Muscle layer of duodenum (tissue), 2 donors: ENCODE data around the gene ARAP1.

Experiments
- H3K27ac ChIP-seq: one replicate; pipeline ENCODE4 v1.7.0; 2013; ENCODE audit warnings: mild to moderate bottlenecking, low read length
- H3K27me3 ChIP-seq: one replicate; pipeline ENCODE4 v1.7.0; 2013; ENCODE audit warnings: low read depth, mild to moderate bottlenecking, control low read depth, low read length
- H3K36me3 ChIP-seq, 2 donors: one replicate each; pipeline ENCODE4 v1.7.0; 2013; ENCODE audit warnings: low read length in 2 of 2, control low read depth in 1 of 2, mild to moderate bottlenecking in 1 of 2; ENCODE audit not compliant: insufficient read depth in 2 of 2, control insufficient read depth in 1 of 2
- H3K4me1 ChIP-seq, 2 donors: one replicate each; pipeline ENCODE4 v1.7.0; 2013; ENCODE audit warnings: low read length in 2 of 2, mild to moderate bottlenecking in 2 of 2, control low read depth in 1 of 2, moderate library complexity in 1 of 2; ENCODE audit not compliant: insufficient read depth in 2 of 2, control insufficient read depth in 1 of 2
- H3K4me3 ChIP-seq, 2 donors: one replicate each; pipeline ENCODE4 v1.7.0; 2013; ENCODE audit warnings: low read length in 2 of 2, low read depth in 1 of 2, mild to moderate bottlenecking in 1 of 2
- H3K9me3 ChIP-seq, 2 donors: one replicate each; pipeline ENCODE4 v1.7.0; 2013; ENCODE audit warnings: low read length in 2 of 2, control low read depth in 1 of 2, mild to moderate bottlenecking in 1 of 2; ENCODE audit not compliant: control insufficient read depth in 1 of 2
- donor health status: healthy.

Gene ARAP1

DNA sequence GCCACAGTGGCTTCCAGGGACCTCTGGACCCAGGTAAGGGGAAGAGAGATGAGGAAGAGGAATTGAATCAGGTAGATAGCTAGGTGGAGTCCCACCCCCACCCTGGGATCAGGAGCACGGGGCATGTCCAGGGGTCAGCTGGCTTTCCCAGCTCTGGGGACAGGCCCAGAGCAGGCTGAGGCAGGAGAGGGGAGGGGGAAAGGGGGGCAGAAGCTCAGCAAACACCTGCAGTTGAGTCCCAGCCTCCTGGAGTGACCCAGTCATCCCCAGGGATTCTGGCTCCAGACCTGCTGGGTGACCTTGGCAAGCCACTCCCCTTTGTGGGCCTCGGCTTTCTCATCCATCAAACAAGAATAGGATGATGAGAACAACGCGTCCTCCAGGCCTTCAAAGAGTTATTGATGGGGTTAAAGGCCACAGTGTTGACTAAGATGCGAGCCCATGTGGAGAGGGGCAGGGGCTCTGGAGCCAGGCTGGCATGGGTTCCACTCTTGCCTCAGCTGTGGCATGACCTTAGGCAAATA, 25.6 kb upstream of the ARAP1 start:
- Histone ChIP-seq H3K4me1 (peaks cover 6 to 40% of the 10 kb centered on the region in 2 donors), H3K9me3 (no peaks in the 10 kb centered on the region), H3K27me3 (no peaks in the 10 kb centered on the region), H3K27ac (no peak overlapping the region), H3K36me3 (no peaks in the 10 kb centered on the region), H3K4me3 (no peak overlapping the region)

DNA sequence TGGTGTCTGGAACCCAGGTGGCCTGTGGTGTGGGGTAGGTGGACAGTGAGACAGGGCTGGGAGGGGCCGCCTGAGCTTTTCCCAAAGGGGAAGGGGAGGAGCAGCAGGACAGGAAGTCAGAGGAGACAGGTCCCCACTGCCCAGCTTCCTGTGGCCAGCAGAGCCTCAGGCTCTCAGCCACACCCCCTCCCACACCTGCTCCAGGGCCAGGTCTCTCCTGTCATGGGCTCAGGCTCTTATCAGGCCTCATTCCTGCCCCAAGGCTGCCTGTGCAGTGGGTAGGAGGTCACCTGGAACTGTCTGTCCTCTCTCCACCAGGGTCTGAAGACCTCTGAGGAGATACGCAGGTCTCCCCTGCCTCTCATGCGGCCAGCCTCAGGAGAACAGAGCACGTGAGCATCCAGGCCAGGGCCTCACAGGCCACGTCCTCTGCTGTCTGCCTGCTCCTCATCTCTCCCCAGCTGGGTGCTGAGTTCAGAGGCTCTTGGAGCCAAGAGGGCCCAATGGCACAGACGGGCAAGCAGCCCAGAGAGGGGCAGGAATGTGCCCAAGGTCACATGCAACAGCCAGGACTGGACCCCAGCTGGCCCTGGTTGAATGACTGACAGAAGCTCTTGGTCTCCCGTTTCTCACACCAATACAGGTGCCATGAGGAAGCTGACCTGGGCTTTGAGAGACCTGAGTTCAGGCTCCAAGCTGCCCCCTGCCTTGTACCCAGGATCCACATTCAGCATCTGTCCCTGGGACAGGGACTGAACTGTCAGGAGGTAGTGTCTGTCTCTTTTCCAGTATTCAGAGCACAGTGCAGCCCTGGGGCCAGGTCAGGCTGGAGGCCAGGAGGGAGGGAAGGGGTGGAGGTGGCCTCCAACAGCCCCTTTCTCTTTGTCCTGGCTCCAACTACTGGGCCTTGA, 24.9 kb upstream of the ARAP1 start:
- Histone ChIP-seq H3K27me3 (no peaks in the 10 kb centered on the region), H3K36me3 (no peaks in the 10 kb centered on the region), H3K9me3 (no peaks in the 10 kb centered on the region), H3K4me1 (peaks cover 7 to 46% of the 10 kb centered on the region in 2 donors), H3K27ac (no peak overlapping the region), H3K4me3 (no peak overlapping the region)

DNA sequence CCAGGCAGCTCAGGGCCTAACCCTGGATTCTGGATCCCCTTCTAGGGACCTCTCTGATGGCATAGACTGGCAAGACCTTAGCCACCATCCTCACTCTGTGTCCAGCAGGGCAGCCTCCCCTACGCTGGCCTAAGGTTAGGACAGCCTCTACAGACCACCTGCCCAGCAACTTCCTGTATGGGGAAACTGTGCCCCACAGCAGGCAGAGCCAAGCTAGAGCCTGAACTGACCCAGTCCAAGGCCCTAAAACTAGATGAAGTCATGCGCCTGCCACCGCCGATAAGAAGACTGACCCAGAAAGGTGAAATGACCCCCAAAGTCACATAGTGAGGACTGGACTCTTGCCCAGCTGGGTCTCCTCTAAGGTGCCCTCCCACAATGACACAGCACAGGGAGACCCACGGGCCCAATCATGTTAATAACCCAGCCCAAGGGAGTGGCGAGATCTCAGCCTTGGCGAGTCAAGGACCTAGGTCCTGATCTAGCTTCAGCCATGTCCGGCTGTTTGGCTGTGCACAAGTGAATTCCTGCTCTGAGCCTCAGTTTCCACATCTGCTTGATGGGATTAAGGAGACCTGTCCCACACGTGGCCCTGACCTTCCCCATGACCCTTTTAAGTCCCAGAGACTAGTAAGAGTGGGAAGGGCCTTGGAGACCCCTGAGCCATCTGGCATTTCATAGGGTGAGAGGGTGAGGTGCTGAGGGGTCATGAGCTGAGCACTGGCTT, 24.1 kb upstream of the ARAP1 start:
- no peaks in the 10 kb centered on the region for H3K27me3 ChIP-seq
- peaks cover 7 to 50% of the 10 kb centered on the region in 2 donors for H3K4me1 ChIP-seq
- H3K9me3 ChIP-seq = no peaks in the 10 kb centered on the region
- H3K4me3 ChIP-seq = no peak overlapping the region
- no peaks in the 10 kb centered on the region for H3K36me3 ChIP-seq
- no peak overlapping the region for H3K27ac ChIP-seq

DNA sequence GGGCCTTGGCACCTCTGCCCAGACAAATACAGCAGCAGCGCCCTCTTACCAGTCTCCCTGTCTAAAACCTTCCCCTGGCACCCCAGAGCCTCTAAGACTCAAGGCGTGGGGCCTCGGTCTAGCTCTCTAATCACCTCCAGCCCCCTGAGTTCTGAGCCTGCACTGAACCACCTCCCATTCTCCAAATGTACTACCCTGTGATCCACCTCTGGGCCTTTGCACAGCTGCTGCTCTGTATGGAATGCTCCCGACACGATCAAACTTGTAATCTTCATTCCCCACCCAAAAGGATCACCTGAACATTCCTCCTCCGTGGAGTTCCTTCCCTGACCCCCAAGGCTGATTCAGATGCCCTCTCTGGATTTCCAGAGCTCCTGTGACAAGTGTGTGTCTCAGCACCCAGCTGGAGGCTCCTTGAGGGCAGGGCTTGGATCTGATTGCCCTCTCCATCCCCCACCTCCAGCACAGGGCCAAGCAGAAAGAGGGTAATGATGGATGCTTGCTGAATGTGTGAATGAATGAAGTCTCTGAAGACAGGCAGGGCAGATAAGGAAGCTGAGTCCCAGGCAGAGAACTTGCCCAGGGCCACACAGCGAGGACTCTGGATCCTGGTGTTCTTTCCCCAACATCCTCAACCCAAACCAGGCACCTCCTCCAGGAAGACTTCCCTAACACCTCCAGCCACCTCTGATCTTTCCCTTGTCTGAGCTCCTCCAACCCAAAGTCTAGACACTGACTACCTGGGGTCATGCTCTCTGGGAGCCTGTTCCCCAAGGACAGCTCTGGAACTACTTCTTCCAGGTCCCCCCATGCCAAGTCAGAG, 23.3 kb upstream of the ARAP1 start:
- no peak overlapping the region for H3K4me3 ChIP-seq
- H3K4me1 ChIP-seq = peaks cover 7 to 45% of the 10 kb centered on the region in 2 donors
- no peaks in the 10 kb centered on the region for H3K27me3 ChIP-seq
- H3K36me3 ChIP-seq = no peaks in the 10 kb centered on the region
- H3K9me3 ChIP-seq = no peaks in the 10 kb centered on the region
- H3K27ac ChIP-seq = no peak overlapping the region

DNA sequence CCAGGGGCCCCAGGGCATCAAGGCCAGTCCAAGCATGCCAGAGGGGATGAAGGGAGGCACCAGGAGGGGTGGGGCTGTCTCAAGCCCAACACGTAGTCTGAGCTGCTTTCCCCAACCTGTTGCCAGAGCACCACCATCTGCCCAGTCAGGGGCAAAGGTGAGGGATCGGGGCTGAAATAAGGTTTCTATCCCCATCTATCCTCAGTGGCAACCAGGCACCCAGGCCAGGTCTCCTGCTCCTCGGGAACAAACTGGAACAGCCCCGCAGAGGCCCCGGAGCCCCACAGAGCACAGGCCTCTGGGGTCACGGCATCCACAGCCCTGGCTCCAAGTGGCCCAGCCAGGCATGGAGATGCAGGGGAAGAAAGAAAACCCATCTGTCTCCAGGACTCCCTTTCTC, 22.3 kb upstream of the ARAP1 start:
- no peaks in the 10 kb centered on the region for H3K36me3 ChIP-seq
- peaks cover 7 to 41% of the 10 kb centered on the region in 2 donors for H3K4me1 ChIP-seq
- no peak overlapping the region for H3K4me3 ChIP-seq
- no peaks in the 10 kb centered on the region for H3K9me3 ChIP-seq
- H3K27me3 ChIP-seq = no peaks in the 10 kb centered on the region
- no peak overlapping the region for H3K27ac ChIP-seq

DNA sequence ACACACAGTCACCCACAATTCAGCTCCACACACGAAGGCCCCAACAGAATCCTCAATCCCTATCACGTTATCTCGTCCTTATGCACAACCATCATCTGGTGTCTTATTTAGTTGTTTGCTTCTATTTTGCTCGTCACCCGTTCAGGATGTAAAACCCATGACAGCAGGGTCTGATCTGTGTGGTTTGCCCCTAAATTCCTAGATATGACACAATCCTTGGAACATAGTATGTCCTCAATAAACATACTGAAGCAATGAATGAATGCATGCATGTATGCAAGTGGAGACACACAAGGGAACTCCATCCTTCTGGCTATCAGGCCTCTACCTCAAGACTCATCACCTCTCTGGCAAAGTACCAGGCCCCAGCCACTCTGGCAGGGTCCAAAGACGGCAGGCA, 21.5 kb upstream of the ARAP1 start:
- no peaks in the 10 kb centered on the region for H3K36me3 ChIP-seq
- no peaks in the 10 kb centered on the region for H3K9me3 ChIP-seq
- no peak overlapping the region for H3K27ac ChIP-seq
- H3K4me1 ChIP-seq = peaks cover 7 to 41% of the 10 kb centered on the region in 2 donors
- H3K27me3 ChIP-seq = no peaks in the 10 kb centered on the region
- H3K4me3 ChIP-seq = no peak overlapping the region

DNA sequence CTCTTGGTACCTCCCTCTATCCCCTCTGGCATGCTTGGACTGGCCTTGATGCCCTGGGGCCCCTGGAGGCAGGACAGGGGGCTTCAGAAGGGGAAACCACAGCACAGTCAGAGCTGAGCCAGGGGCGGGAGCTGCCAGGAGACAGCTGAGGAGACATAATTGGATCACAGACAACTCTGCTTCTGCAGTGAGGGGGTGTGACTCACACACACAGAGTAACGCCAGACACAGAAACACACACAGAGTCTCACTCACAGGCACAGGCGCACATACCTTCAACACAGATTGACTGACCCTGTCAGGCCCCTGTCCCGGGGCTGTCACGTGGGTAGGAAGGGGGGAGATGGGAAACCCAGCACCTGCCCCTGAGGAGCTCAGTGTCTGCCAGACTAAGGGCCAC, 21.1 kb upstream of the ARAP1 start:
- H3K4me1 ChIP-seq = peaks cover 7 to 41% of the 10 kb centered on the region in 2 donors

DNA sequence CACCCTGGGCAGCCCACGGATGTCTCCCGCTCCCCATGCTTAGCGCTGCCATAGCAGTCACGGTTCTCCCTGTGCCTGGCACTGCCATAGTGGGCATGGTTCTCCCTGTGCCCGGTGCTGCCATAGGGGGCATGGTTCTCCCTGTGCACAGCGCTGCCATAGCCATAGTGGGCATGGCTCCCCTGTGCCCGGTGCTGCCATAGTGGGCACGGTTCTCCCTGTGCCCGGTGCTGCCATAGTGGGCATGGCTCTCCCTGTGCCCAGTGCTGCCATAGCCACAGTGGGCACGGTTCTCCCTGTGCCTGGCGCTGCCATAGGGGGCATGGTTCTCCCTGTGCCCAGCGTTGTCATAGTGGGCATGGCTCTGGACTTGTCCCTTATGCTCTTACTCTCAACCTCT, 19.9 kb upstream of the ARAP1 start:
- Histone ChIP-seq H3K4me1 (peaks cover 7 to 35% of the 10 kb centered on the region in 2 donors), H3K9me3 (no peaks in the 10 kb centered on the region), H3K4me3 (no peak overlapping the region), H3K36me3 (no peaks in the 10 kb centered on the region), H3K27ac (no peak overlapping the region), H3K27me3 (no peaks in the 10 kb centered on the region)

More for the DNA sequence above, 21.1 kb upstream of the ARAP1 start:
- no peak overlapping the region for H3K27ac ChIP-seq
- H3K27me3 ChIP-seq = no peaks in the 10 kb centered on the region
- H3K36me3 ChIP-seq = no peaks in the 10 kb centered on the region
- no peak overlapping the region for H3K4me3 ChIP-seq
- no peaks in the 10 kb centered on the region for H3K9me3 ChIP-seq

DNA sequence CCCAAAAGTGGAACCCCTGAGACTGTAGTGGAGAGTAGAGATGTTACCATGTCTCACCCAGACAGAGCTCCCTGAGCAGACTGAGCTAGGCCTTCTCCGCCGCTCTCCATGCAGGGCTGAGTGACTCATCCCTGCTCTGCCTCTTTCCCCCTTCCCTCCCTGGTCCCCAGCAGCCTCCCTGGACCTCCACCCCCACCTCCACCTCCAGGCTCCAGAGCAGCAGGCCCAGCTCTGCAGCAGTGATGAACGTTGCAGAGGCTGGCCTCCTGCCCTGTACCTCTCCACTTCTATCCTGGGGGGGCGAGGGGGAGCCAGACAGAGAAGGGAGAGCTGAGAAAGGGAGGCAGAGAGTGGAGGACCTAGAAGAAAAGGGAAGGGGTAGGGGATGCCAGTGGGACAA, 19.3 kb upstream of the ARAP1 start:
- Histone ChIP-seq H3K27ac (no peak overlapping the region), H3K36me3 (no peaks in the 10 kb centered on the region), H3K4me1 (peaks cover 7 to 33% of the 10 kb centered on the region in 2 donors), H3K9me3 (no peaks in the 10 kb centered on the region), H3K4me3 (no peak overlapping the region), H3K27me3 (no peaks in the 10 kb centered on the region)

DNA sequence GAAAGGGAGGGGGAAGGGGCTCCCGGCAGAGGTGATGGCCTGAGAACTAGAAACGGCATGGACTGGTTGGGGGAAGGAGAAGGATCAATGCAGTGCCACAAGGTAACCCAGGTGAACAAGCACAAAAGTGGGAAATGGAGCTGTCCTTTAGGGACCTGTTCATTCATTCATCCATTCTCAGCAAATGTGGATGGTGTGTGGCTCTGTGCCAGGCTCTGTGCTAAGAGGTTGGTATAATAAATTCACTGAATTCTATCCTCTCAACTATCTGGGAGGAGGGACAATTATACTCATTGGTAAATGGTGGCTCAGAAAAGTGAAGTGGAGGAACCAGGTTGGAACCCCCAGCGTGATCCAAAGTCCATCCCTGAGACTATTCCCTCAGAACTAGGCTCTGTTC, 18.6 kb upstream of the ARAP1 start:
- Histone ChIP-seq H3K27me3 (no peaks in the 10 kb centered on the region), H3K4me3 (no peak overlapping the region), H3K27ac (no peak overlapping the region), H3K36me3 (no peaks in the 10 kb centered on the region), H3K4me1 (peaks cover 7 to 33% of the 10 kb centered on the region in 2 donors), H3K9me3 (no peaks in the 10 kb centered on the region)

DNA sequence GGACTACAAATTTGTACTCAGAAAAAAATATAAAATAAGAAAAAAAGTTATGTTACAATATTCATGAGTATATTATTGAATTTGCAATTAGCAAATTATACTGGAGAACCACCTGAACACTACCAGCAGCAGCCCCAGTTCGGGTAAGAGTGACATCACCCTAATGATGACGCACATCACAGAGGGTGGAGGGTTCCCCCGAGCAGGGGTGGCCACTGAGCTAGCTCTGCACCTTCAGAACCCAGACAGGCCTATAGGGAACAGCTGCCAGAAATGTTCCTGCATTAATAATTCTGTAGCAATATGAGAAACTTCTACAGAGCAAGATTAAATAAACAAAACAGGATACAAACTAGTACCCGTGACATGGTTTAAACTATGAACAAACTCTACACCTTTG, 17.5 kb upstream of the ARAP1 start:
- no peaks in the 10 kb centered on the region for H3K36me3 ChIP-seq
- no peak overlapping the region for H3K4me3 ChIP-seq
- peaks cover 7 to 33% of the 10 kb centered on the region in 2 donors for H3K4me1 ChIP-seq

More for the DNA sequence above, 17.5 kb upstream of the ARAP1 start:
- Histone ChIP-seq H3K27ac (no peak overlapping the region), H3K27me3 (no peaks in the 10 kb centered on the region), H3K9me3 (no peaks in the 10 kb centered on the region)
